NCI-H748 (cell line): ENCODE results near the gene IDH3A.
A peak's percentile ranks its signal among the peaks of the same experiment; 100 is the strongest.

Experiments
- DNase-seq: peaks from one replicate; lab custom pipeline; 2025; ENCODE audit not compliant: unreplicated experiment; lab: John Stamatoyannopoulos, UW

IDH3A gene

DNA sequence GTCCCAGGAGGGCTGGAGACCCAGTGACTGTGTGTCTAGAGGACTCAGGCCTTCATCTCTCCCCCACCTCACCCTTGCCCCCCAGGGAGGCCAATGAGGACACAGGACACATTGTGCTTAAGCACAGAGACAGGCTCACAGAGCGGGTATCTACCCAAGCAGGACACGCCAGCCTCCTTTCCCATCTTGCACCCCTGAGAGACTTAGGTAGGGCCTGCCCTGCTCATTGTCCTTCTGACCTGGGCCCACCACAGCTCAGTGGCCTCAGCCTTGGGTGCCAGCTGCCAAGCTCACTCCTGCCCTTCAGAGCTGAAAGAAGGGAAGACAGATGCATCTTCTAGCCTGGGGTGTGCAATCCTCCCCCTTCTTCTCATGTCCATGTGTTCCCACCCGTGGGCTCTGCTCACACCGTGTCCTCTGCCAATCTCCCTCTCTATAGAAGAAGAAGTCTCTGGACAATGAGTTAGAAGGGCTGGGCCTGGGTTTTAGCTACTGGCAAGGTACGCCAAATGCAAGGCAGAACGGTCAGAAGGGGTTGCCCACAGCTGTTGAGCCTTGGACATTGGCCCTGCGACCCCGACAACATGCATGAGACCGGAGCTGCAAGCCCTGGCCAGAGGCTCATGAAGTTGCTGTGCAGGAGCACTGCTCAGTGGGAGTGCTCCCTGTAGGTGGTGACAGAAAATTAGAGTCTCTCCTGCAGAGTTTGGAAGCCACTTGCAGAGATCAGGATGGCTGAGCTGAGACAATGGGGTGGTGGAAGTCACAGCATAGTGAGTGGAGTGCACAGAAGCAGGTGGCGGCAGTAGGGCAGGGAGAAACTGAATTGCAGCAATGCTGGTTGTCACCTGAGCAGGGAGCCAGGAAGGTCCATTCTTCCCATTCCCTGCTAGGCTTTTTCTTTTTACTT lies 52.4 kb downstream of the IDH3A start:
- no peak for DNase-seq

DNA sequence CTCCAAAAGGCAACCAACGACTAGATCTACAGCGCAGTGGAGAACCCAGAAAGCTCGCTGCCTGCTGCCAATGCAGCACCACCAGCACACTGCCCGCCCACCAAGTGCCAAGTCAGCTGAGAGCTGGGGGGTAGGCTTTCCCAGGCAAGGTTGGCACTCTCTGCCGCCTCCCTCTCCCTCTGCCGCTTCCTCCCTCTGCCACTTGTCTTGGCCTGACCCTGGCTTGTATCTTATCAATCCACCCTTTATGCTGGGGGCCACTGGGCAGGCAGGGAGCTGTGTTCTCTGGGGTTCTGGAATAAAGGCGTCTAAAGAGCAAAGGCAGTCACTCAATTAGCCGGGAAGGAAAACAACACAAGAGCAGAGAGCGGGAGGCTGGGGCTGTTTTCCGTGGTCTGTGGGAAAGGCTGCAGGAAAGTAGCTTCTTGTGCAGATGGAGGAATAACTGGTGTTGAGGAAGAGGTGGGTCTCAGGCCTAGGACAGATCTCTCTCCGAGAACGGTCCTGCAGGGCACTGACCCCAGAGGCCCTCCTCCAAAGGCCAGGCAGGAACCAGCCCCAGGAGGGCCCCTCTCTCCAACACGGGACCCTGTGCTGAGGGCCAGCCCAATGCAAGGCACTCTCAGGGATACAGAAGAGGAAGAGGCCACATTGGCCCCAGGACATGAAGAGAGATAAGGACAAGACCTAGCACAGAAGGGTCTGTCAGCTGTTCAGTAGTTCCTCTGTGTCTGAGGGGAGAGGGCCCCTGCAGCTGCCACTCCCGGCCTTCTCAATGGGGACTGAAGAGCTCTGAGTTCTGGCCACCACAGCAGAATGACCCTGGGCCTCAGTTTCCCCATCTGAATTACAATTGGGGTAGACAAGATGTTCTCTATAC lies 54.4 kb downstream of the IDH3A start:
- no peak for DNase-seq

DNA sequence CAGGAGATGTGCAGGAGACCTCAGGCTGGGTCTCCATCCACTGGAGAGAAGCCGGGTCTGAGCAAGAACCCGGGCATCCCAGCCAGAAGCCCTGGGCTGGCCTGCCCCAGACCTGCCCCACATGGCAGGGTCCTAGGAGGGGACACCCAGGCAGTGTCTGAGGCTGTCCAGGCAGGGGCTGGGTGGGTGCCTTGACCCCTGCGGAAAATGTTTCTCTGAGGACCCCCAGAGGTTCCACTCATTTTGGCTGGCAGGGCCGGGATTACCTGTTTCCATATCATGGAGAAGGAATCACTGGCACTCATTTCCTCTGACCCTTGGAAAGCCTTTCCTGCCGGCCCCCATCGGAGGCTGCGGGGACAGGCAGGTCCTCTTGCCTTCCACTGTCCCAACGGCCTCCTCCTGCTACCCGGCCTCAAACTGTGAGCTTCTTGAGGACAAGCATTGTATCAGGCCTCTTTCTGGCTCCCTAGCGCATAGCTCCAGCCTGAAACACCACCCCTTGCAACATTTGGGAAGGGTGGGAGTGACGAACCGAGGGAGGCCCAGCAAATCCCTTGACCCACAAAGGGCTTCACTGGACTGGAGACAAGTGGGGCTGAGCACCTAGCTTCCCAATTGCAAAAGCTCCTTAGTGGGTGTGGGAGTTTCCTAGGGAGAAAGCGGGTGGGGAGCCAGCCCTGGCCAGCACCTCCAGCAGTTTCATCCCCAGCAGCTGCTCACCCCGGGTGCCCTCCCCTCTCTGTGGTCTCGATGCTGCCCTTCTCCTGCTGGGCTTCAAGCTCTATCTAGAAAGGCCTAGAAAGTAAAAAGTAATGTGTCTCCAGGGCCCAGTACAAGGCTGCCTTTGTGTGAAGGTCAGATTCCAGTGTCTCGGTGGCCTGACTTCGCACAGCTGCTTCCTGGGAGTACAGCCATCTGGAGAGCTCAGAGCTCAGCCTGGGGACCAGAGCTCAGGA lies 55.5 kb downstream of the IDH3A start:
- DNase-seq, result no peak

DNA sequence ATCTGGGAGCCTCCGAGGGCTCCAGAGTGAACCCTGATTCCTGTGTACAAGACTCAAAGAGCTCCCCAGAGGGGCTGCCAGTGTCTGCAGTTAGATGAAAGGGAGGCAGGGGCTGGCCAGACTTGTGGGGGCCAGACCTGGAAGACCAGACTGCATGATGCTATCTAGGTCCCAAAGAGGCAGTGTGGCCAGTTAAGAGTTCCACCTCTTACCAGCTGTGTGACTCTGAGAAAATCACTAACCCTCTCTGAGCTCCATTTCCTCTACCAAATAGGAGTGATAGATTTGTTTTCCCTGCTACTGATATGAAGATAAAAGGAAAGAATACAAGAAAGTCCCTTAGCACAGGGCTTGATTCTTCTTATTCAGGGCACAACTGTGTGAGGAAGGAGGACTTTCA lies 56.2 kb downstream of the IDH3A start:
- DNase-seq, result no peak

DNA sequence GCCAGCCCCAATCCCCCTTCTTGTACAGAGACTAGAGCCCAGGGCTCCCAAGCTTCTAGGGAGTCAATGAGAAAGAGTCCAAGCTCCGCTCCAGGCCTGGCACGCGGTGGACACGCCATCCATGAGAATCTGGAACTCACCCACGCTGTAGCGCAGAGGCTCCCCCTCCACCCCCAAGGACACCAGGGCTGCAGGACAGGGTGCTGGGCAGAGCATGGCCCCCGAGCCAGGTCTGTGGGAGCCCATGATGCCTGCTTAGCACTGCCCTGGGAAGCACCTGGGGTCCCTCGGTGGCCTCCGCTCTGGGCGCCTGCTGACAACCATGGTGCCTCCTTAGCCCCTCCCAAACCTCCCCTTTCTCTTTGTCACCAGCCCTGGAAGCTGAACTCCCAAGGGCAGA lies 56.7 kb downstream of the IDH3A start:
- no peak for DNase-seq

DNA sequence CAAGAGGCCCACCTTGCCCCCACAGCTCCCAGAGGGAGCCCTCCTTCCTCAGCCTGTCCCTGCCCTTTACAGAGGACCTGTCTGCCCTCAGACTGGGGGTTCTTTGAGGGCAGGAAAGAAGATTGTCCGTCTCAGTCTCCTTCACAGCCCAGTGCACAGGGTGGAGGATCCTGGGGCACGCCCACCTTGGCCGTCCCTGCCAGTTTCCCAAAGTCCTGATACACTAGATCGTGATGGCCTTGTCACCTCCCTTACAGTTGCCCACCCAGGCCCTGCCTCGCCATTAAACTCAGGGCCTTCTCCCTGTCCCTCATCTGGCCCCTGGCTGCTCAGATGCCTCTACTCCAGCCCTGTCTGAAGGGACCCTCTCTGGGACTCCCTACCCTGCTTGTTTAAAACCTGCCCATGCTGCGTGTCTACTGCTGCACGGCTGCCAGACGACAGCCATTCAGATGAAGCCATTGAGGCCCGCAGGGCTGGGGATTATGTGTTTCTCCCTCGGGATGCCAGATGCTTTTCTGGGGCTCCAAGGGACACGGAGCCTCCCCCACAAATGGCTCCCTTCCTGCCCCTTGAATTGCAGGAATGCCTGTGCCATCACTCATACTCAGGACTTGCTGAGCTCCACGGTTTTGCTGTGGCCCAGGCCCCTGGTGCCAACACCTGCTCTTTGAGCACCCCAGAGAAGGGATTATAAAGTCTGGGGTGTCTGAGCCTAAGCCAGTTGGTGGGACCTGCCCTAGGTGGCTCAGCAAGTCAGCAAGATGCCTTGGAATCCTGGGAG lies 57.4 kb downstream of the IDH3A start:
- no peak for DNase-seq

DNA sequence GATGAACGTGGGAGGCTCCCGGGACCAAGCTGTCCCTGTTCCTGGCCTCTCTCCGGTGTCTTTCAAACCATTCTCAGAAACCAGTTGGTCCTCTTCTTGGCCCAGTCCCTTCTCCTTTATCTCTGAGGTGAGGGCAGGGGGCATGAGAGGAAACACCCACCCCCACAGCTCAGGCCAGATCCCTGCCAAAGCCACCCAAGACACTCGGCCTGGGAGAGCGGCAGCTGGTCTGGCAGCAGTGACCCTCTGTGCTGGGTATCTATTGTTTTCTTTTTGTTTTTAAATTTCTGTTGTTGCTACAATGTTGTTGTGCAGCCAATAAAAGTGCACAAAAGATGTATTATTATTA lies 57.9 kb downstream of the IDH3A start:
- no peak for DNase-seq

DNA sequence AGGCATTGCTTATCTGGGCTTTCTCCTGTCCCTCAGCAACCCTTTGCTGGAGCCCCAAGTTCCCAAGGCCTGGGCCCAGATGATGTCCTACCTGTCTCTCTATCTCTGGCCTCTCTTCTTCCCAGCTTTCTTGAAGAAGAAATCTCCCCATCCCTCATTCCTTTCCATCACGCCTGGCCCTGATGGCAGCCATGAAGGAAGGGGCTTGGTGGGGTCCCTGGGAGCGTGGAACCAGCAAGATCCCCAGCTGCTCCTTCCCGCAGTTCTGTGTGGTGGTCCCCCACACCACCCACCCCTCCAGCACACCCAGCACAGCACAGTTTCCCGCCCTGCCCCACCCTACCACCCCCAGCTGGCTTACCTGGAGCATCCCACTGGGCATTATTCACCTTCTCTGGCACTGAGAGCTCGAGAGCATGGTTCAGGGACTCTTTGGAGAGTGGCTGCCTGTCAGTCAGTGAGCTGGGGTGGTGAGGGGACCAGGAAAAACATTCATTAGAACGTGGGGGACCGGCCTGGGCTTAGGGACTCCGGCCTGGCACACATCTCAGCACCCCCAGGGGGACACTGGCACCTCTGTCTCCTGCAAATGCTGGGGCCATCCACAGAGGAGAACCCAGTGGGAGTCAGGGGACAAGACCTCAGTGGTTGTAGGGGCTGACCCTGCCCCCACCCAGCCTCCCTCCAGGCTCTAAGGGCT lies 58.6 kb downstream of the IDH3A start:
- no peak for DNase-seq

DNA sequence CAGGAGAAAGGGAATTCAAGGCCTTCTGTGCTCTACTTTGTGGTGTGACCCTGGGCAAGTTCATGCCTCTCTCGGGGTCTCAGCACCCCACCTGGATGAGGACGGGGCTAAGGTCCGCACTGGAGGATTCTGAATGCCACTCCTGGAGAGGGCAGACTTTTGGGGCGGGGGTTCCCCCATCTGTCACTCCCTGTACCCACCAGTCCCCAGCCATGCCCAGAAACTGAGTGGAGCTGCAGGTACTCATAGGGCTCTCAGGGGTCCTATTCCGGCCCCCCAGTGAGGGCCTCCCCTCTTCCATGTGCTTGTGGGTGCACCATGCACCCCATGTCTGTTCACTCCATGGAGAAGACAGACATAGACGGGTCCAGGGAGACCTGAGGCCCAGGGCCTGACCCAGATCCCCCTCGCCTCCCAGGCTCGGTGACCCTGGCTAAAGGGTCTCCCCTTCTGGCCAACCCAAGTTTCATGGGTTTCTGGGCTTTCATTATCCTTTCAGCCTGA lies 59.2 kb downstream of the IDH3A start:
- no peak for DNase-seq

DNA sequence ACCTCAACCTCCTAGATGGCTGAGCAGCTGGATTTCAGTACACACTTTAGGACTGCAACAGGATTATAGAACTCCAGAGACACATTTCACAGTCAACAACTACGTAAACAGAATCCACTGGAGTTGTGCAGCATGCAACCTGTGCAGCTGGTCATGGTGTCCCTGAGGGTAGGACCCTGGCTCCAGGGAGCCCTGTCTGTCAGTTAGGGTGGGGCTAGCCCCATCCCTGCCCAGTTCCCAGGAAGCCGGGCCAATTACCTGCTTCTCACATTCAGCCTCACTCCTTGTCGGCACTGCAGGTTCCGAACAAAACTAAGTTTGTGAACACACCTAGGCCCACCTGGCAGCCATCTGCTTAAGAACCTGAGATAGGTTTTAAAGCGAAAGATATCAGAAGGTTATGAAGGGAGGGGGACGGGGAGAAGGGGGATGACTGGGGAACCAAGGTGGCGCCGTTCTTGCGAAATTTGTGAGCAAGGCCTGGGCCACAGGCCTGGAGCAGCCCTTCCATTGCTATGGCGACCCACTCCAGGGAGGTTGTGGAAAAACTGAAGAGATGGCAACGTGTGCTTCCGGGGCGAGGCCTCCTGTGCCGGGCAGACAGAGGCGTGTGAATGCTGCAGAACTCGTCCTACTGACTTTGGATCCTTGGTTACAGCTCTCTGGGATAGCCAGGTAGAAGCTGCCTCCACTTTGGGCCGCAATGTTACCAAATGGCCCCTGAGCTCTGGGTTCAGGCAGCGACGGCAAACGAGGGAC lies 59.9 kb downstream of the IDH3A start:
- DNase-seq, result no peak

DNA sequence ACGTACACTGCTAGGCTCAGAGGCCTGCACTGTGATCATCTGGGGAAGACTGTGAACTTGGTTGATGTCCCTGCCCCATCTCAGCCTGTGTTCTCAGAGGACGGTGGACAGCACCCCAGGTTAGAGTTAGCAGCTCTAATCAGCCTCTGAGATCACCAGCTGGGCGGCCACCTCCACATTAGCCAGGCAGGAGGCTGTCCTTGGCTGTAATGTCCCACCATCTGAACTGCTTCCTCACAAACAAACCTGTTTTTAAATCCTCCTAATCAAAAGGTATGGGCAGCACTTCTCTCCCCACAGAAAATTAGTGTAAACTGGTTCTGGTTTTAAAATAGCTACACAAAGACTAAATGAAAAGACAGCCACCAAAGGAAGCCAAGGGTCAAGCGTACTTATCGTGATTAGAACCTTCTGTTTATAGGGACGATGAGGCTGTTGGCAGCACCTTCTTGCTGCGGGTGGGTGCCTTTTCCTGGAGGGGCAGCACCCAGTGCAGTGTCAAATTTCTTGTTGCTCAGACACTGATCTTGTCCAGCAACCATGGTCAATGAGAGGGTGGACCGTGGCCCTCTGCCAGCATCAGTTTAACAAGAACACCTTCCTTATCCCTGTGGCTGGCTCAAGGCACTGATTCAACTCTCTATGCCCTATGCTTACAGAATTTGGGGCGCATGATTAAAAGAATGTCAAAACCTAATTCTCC lies 60.6 kb downstream of the IDH3A start:
- peak; percentile 48 for DNase-seq

DNA sequence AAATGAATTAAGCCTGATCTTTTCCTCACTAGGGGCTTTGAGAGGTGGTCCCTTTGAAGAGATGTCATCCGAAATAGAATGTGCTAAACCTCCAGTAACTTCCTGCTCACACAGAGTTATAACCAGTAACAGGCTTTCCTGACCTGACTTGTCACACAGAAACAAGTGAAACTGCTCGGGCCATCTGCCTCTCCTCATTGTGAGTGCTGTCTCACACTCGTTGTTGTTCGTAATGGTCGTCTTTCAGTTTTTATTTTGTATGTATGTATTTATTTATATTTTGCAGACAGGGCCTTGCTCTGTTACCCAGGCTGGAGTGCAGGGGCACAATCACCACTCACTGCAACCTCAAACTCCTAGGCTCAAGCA lies 61.2 kb downstream of the IDH3A start:
- DNase-seq, result no peak

DNA sequence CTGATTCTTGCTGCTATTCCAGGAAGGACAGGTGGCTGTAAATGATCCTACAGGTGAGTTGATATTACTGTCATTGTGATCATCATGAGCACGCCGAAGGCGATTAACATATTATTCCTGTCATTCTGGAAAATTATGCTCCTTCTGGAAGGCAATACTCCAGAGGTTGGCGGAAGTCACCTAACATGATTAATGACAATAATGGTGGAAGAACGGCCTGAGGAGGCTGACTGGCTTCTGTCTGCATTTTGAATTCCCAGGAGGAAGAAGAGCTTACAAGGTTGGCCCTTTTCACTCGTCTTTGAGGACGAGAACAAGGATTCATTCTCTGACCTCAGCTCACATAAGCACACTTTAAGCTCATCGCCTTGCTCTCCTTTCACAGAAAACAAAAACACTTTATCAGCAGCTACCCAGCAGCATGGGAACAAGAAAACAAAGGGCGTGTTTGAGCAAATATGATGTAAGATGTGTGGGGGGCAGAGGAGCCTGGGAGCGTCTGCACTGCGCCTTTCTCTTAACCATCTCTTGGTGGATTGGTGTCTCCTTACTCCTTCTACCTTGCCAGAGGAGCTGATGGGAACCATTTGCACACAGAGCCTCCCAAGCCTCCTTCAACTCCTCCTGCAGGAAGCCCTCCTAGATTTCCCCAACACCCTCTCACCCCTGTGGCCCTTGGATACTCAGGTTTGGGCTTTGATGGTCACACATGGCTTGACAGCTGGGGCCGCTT lies 62.2 kb downstream of the IDH3A start:
- no peak for DNase-seq

DNA sequence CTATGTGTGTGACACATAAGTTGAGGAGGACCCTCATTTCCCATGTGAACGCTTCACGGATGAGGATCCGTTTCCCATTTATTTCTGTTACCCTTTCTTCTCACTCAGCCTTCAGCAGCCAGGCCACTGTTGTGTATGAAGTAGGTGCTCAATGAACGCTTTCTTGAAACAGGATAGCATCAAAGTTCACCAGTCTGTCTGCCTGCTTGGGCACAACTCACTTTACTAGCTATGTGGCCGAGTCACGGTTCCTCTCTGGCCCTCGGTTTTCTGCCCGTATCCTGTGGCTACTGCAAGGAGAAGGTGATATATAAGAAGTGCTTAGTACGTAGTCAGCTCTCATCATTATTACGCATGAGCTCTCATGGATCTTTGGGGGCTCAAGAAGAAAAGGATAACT lies 62.8 kb downstream of the IDH3A start:
- no peak for DNase-seq

DNA sequence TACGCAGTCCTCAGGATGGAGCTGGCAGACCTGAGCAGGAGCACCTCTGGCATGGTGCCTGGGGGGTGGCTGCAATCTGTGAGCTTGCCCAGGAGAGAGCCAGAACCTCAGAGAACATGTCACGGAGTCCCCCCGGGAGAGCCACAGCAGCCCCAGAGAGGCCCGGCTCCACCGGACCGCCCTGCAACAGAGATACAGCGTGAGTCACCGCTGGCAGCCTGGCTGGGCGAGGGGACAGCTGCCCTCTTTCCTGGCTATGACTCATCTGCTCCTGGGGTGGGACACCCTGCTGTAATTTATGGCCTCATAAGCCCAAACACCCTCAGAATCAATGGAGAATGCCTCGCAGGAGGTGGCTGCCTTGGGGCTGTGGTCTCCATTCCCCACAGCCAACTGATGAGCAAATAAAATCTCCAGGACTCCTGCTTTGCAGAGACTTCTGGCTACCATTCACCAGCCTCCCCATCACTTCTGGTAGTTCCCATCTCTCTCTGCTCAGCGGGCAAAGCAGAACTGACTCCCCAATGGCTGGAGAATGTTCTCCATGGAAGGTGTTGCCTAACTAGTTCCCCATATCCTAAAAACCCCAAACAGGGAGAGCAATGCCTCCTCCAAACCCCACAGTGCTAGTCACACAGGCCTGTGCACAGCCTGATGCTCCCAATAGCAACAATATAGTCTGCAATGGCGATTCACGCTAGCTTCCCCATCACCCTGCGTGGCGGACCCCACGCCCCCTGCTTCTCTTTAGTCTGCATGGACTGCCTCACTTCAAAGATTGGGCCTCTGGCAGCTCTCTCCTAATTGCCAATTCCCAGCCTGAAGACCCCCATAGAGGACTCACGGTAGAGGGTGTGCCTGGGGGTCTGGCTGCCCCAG lies 63.6 kb downstream of the IDH3A start:
- DNase-seq, result no peak

DNA sequence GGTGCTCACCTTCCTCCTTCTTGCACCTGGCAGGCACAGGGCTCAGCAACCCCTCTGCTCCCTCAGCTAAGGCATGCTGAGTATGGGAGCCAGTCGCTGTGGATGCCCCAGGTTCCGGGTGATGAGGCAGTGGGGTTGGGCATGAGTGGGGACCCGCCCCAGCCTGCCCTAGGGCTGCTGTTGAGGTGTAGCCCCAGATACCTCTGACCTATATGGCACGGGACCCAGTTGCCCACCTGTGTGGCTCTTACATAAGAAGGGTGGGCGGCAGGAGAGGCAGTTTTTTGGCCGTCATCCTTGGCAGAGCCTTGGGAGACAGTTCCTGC lies 64.2 kb downstream of the IDH3A start:
- no peak for DNase-seq

DNA sequence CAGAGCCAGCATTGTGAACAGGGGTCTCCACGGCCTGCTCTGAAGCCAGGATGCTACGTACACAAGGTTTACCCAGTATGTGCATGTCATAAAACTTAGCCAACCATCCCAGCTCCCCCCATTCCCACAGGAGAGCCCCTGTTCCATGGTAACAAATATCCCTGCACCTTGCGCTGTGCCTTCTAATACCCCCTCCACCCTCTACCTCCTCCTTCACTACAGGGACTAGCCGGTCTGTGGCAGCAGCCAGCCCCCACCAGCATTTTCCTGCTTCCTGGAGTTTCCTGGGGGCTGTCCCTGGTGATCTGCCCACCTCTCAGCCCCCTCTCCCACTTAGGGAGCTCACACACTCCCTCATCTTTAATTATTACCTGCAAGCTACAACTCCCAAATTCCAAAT lies 64.8 kb downstream of the IDH3A start:
- no peak for DNase-seq
